HTERT RPE-1 (cell line): ENCODE measurements around the gene SLC66A1.
"Not testable (repeated sequence)": the region's sequence is repeated elsewhere in the genome, so short reads cannot be mapped to it uniquely, and the experiment has no call there.

Experiments
- in situ Hi-C: fragments of 300-500 bp; cut with MboI; formaldehyde crosslinking; loops from 4 replicates; pipeline ENCODE4 v1.14.3; 2020; ENCODE audit warnings: low sequenced_read_pairs

The SLC66A1 gene

DNA sequence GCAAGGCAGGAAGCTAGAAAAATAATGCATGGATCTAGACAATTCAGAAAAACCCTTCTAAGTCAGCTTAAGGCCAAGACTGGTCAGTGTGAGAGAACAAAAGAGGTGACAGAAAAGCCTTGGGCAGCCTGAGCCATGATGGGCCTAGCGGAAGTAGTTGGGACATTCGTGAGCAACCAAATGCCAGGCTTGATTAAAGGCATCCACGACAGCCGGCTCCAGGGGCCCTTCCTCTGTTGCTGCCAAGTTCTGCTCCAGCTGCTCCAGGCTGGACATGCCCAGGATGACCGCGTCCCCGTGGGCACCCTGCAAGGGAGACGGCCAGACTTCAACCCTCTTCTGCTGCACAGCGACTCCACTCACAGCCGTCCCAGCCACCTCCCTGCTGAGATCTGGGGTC lies 8.0 kb upstream of the SLC66A1 start:
- in situ Hi-C loops = not testable (repeated sequence)

DNA sequence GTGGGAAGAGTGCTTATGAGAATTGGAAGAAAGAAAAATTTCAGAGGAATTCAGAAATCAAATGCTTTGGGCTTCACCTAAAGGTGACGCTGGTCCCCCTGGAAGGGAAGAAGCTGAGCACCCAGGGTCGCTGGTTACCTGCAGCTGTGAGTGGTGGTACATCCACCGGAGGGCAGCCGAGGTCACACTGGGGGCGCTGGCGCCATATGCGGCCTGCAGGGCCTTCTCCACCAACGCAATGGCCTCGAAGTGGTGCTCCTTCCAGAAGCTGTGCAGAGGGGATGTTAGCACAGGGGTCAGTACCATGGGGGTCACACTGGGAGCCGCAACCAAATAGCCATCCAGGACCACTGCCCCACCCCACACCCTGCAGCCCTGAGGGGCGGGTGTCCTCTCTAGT lies 6.2 kb upstream of the SLC66A1 start:
- in situ Hi-C loops = no loop called here

DNA sequence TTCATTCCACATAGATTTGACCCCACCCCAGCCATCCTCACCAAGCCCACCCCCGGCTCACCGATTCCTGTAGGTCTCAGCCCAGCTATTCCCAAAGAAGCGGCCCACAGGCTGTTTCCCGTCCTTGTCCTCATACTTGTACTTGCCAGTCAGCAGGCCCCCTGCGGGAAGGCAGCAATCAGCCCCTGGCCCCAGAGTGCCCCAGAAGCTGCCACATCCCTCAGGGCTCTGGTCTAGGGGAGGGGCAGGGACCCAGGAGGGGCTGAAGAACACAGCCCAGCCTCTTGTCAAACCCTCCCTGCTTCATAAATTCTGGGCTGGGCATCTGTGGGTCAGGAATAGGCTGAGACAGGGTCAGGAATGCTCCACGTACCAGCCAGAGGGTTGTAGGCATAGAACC lies 5.2 kb upstream of the SLC66A1 start:
- in situ Hi-C loops = no loop called here

DNA sequence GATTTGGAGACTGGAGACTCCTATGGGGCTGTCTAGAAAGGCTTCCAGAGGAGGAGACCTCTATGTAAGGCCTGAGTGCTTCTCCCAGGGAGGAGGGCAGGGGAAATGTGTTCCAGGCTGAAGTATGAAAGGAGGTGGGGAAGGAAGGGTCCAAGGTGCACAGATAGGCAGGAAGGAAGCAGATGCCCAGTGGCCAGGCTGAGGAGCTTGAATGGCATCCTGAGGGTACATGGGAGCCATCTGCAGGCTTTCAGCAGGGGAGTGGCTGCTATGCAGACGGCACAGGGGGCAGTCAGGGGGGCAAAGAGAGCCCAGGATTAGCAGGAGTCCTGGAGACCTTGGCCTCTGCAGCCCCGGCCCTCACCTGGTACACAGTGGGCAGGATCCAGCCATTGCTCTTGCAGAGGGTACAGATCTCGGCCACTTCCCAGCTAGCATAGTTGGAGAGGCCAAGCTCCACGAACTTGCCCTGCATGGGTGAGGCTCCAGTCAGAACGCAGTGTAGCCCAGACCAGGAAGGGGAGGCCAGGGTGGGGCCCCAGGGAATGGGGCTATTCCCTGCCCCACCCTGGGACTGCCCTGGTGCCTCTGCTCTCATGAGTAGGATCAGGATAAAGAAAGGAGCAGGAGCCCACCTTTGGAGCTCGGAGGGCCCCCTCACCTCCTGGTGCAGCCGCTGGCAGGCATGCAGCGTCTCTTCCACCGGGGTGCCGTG lies 4.2 kb upstream of the SLC66A1 start:
- in situ Hi-C loops = no loop called here

DNA sequence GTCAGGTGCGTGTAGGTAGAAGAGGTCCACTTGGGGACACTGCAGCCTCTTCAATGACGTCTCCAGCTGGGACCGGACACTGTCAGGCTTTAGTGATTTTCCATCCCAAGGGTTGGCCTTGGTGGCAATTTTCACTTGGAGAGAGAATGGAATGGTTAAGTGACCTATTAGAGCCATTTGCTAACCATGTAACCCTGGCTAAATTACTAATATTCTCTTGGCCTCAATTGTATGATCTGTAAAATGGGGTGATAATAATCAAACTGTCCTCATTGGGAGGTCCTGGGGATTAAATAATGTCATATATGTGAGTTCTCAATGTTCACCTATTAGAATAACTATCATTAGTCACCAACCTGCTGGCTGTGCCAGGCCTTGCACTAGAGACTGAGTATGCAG lies 3.6 kb upstream of the SLC66A1 start:
- in situ Hi-C loops = no loop called here

DNA sequence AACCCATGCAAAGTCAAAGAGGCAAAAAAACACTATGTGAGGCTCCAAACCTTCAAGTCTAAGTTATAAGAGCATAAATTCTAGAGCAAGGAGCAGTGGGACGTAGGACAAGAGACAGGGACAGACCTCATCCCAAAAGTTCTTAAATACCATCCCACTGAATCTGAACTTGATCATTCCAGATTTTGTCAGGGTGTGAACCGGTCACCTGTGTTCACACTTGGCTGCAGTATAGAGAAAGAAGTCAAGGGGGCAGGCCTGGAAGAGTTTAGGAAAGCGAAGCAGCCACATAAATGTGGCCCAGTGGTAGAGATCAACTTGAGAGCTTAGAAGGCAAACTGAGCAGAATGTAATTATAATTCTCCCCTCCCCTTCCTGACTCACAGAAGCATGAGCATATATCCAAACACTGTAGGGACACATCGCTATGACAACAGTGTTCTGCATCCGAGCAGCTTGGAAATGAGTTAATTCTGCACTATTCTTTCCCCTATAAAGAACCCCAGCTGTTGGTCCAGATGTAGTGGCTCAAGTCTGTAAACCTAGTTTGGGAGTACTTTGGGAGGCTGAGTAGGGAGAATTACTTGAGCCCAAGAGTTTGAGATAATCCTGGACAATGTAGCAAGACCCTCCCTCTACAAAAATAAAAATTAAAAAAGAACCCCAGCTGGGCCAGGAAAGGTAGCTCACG lies 2.9 kb upstream of the SLC66A1 start:
- in situ Hi-C loops = no loop called here

DNA sequence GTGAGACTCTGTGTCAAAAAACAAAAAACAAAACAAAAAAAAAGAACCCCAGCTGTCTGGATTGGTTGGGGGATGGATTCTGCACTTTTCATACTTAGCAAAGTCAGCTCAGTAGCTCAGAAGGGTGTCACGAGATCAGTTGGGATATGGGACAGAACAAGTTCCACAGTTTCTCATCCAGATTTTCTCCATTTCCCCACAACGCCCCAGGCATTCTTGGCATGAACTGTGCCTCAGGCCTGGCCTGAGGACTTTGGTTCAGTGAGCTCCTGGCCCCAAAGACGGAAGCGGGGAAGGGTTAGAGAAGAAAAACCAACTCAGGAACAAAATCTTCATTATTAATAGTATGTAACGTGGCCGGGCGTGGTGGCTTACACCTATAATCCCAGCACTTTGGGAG lies 2.1 kb upstream of the SLC66A1 start:
- in situ Hi-C loops = no loop called here

DNA sequence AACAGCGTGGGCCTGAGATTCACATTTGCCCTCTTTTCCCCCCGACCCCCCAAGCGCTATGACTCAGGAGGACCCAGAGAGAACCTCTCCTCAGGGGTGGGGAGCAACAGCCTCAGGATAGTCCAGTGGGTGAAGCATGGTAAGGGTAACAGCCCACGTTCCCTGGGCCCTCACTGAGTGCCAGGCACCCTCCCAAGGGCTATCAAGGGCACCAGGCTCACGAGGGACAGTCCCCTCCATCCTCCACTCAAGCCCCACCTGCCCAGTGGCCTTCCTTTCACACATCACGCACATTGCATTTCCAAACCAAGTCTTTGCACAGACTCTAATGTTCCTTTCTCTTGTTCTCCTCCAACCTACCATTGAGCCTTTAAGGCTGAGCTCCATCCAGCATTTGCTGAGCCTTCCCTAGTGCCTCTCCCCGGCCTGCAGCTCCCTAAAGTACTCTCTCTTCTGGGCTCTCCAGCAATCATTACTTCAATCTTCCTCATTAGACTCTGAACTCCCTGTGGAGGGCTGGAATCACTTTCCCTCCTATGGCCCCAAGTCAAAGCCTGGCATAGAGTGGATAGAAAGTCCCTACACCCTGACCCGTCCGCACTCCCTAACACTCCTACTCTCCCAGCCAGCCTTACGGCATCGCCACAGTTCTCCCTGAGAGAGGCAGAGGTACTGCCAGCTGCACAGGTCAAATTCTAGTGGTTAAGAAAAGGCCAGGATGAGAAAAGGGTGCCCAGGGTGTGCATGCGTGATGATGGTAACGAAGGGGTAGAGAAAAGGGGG lies 1.2 kb upstream of the SLC66A1 start:
- in situ Hi-C loops = no loop called here

DNA sequence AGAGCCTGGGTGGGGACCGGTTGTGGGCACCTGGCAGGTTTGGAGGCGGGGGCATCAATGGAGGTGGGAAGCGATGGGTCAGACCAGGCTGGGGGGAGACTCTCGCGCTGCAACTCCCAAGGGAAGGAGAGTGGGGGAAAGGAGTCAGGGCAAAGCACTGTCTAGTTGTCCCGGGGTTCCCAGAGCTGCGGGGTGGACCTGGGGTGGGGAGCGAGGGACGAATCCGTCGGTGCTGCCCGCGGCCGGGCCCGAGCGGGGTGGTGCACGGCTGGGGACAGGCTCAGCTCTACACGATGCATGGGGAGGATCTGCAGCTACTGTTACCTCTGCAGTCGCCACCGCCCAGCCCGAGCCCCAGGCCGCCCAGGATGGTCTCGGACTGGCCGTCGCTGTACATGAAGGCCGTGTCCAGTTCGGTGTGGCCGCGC lies 609 bp upstream of the SLC66A1 start:
- in situ Hi-C loops = no loop called here

DNA sequence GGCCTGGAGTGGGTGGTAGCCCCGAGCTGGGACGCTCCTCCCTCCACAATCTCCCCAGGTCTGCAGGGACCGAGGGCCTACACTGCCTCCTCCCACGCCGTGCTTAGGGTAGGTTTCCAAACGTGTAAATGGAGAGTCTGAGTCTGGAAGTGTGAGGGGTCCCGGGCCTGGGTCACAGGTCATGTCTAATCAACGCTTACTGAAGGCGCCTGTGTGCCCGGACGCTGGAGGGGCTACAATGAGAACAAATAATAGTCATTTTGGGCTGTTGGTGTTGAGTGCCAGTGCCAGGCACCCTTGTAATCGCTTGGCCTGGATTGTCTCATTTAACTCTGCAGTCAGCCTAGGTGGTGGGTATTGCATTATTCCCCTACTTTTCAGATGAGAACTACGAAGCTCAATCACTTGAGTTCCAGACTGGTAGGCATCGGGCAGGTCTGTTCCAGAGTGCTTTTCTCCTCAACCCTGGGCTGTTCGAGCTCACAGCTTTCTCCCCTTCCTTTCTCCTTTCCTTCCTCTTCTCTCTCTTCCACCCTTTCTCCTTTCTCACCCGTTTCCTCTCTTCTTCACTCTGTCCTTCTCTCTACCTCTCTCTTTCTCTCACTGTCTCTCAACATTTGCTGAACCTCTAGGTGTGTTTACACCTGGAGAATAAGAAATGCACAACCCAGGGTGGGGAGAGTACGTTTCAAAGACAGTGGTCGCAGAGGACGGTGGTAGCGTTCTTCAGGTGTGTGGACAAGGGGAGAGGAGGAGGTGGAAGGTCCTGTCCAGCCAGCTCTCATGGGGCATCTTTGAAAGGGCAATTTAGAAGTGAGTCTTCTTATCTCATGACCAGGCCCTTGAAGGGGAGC lies 883 bp downstream of the SLC66A1 start:
- in situ Hi-C loops = no loop called here

DNA sequence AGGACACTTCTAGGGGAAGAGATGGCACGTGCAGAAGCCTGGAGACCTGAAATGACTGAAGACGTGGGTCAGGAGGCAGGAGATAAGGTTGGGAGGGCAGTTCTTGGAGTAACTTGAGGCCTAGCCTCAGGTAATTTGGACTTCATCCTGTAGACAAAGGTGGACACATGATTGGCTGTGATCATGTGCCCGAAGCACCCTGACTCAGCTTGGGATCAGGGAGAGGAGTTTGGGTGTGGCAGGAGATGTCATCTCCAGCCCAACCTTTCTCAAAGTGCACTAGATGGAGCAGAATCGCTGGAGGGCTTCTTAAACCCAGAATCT lies 1.5 kb downstream of the SLC66A1 start:
- in situ Hi-C loops = no loop called here

DNA sequence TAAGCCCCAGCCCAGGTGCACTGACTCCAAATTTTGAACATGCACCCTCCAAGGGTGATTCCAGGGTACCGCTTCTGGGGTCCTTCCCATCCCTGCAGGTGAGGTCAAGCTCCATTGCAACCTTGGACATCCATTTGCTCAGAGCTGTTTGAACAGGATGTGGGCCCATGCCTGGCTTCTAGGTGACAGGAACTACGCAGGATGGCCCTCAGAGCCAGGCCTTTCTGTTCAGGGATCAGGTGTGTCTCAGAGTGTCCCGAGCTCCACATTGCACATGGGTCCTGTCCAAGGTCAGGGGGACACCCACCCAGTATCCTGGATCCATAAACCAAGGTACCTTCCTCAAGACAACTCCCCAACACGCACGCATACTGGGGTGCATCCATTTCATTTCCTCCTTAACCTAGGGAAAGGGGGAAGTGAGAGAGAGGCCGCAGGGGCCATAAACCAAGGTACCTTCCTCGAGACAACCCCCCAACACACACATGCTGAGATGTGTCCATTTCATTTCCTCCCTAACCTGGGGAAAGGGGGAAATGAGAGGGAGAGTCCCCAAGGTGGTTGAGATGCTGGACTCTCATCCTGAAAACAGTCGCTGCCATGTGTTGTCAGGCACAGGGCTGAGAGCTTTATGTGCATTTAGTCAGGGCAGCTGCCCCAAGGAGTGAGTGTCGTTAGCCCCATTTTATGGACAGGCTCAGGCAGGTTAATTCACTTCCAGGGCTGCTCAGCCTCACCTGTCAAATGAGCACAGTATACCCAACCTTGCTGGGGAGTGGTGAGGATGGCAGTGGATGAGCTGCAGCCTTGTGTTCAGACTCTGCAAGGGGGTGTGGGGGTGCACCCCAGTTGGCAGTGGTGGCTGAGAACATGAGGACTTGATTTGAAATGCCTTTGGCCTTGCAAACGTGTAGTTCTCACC lies 2.1 kb downstream of the SLC66A1 start:
- in situ Hi-C loops = no loop called here

DNA sequence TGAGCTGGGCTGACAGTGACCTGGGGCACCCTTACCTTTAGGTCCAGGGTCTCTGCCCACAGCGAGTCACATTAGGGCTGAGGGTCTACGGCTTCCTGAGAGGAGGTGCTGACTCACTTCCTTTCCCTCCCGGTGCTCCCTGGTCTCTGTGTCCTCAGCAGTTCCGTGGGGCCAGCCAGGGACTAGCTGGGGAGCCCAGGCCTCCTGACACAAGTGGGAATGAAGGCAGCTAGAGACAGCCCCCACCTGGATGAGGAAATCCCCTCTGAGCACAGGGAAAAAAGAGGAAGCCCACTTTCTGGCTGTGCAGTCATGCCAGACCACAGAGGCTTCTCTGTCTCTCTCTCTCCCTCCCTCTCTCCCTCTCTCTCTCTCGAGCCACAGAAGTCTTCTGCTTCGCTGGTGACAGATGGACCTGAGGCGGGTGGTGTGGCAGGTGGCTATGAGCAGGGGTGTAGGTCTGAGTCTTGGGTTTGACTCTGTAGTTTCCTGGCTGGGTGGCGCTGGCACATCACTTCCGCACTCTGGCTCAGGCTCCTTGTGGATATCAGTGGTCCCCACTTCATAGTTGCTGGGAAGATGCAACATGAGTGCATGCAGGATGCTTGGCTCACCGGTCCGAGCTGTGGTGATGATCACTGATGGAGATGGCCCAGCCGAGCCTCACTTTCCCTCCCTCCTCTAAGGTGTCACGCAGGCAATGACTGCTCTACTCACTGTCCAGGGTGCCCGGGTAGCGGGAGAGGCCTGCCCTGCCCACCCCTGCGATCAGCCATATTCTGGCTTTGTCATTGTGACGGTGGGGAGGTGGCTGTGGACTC lies 3.5 kb downstream of the SLC66A1 start:
- in situ Hi-C loops = no loop called here

DNA sequence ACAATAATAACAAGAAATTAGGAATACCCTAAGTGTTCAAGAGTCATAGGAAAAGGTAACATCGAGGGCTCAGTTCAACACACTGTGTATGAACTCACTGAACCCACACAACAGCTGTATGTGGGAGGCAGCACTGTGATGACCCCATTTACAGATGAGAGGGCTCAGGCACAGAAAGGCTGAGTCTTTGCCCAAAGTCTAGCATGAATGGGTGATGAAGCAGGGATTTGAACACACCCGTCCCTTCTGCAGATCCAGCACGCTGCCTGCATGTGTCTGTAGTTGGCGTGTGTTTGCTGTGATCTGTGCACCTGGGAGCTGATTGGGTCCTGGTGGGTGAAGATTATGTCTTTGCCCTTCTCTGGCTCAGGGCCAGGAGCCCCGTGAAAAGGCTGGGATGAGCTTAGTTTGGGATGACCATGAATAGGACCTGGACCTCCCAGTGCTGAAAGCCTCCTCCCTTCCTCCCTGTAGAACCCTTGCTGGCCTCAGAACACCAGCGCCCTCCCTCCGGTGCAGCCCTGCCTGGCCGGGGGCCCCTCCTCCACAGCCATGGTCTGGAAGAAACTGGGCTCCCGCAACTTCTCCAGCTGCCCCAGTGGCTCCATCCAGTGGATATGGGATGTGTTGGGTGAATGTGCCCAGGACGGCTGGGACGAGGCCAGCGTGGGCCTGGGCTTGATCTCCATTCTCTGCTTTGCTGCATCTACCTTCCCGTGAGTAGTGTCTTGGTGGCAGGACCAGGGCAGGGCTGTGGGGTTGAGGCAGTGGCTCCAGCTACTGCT lies 5.2 kb downstream of the SLC66A1 start:
- in situ Hi-C loops = no loop called here

DNA sequence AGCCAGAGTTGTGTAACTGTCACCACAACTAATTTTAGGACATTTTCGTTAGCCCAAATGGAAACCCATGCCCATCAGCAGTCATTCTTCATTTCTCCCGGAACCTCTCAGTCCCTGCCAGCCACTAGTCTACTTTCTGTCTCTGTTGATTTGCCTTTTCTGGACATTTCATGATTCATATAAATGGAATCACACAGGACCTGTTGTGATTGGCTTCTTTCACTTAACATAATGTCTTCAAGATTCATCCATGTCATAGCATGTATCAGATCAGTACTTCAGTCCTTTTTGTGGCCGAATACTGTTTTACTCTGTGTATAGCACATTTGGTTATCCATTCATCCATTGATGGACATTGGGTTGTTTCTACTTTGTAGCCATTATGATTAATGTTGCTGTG lies 7.1 kb downstream of the SLC66A1 start:
- in situ Hi-C loops = no loop called here

DNA sequence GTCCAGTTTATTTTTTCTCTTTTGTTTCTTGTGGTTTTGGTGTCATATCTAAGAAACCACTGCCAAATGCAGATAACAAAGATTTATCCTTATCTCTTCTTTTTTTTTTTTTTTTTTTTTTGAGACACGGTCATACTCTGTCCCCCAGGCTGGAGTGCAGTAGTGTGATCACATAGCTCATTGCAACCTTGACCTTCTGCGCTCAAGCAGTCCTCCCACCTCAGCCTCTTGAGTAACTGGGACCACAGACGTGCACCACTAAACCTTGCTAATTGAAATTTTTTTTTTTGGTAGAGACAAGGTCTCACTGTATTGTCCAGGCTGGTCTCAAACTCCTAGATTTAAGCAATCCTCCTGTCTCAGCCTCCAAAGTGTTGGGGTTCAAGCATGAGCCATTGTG lies 8.9 kb downstream of the SLC66A1 start:
- in situ Hi-C loops = no loop called here

DNA sequence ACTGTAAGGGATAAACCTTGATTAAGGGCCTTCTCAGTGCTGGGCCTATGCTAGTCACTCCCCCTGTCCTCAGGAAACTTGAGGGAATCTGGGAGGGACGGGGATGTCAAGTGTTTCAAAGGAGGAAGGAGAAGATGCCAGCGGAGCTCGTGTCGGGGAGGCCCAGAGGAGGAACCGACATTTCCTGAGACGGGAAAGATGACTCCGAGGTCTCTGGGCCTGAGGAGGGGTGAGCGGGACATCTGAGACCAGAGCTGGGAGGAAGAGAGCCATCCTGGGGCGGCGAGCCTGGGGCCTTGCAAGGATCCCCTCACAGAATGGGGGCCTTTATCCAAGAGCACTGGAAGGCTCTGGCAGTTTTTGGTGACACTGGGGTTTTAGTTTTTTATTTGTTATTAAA lies 10.4 kb downstream of the SLC66A1 start:
- in situ Hi-C loops = no loop called here

DNA sequence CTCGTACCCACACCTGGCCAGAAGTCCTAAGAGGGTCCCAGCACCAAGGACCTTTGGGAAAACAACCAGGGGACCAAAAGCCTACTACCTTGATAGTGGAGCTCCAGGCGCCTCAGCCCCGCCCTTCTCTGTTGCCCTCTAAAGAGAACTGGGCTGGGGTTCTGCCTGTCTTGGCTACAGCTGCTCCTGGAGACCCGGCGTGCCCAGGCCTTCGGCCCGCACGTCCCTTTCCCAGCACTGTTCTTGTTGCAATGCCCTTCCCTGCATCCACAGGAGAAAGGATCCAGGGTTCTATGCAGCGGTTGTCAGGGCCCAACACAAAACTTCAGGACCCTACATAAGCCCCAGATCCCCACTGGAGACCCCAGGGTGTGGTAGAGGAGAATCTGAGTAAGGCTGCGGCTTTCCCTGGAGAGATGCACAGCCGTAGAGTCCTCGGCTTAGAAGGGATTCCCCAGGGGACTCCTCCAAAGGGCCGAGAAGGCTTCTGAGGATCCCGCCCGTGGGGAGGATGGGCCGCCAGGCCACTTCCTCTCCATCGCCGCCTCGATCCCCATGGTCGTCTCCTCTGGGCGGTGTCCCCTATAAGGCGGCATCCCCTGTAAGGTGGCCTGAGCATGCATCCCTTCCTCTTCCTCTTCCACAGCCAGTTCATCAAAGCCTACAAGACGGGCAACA lies 12.0 kb downstream of the SLC66A1 start:
- in situ Hi-C loops = no loop called here
